ENCODE data around the gene MPV17L2.

DNA sequence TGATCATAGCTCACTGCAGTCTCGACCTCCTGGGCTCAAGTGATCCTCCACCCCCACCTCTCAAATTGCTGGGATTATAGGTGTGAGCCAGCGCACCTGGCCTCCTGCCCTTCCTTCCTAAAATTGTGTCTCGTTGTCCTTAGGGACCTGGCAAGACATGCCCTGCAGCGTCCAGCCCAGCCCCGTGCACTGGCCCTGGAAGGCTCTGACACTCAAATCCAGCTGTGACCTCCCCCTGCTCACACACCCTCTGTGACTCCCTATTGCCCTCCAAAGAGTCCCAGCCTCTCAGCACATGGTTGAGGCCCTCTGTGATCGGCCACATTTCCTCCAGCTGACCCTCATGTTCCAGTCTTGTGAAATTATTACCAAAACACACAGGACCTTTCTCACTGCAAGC, 4.9 kb downstream of the MPV17L2 start:
- TF ChIP-seq, protein P1, sequence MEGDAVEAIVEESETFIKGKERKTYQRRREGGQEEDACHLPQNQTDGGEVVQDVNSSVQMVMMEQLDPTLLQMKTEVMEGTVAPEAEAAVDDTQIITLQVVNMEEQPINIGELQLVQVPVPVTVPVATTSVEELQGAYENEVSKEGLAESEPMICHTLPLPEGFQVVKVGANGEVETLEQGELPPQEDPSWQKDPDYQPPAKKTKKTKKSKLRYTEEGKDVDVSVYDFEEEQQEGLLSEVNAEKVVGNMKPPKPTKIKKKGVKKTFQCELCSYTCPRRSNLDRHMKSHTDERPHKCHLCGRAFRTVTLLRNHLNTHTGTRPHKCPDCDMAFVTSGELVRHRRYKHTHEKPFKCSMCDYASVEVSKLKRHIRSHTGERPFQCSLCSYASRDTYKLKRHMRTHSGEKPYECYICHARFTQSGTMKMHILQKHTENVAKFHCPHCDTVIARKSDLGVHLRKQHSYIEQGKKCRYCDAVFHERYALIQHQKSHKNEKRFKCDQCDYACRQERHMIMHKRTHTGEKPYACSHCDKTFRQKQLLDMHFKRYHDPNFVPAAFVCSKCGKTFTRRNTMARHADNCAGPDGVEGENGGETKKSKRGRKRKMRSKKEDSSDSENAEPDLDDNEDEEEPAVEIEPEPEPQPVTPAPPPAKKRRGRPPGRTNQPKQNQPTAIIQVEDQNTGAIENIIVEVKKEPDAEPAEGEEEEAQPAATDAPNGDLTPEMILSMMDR (IDR thresholded peaks at IDR 0.05; ENCODE audit: poor library complexity, severe bottlenecking) = no peak
- no peak for TF ChIP-seq POLR2AphosphoS5 (IDR thresholded peaks at IDR 0.05)
- TF ChIP-seq EP300 (conservative IDR thresholded peaks at IDR 0.05; ENCODE audit: poor library complexity, severe bottlenecking) = no peak
